Measurements from ENCODE around the gene TNFRSF8. TPM values are rescaled to one million over a fixed set of nuclear protein-coding genes. Genes with fewer than 3 reads are reported as not detected.

TNFRSF8 gene
- total RNA-seq, 4 donors from 2014 or later: 0.18 to 1.2 (median 0.76) TPM; not detected in 1

GRCh38 chr1:12185036-12185917 is 122.2 kb downstream of the TNFRSF8 start:
- intact Hi-C loops (cut with DNase I): no loop called here
- H3K4me3 ChIP-seq: peak overlapping the region in 2 of 4 donors; percentile 18 to 42

GRCh38 chr1:12185918-12186678 is 123.0 kb downstream of the TNFRSF8 start:
- peak overlapping the region in 3 of 4 donors; percentile 78 to 89 (median 89) for H3K27ac ChIP-seq
- H3K27me3 ChIP-seq: peaks cover 0 to 50% (median 0%) of the 10 kb centered on the region in 4 donors
- intact Hi-C loops (cut with DNase I): no loop called here
- peaks cover 15 to 83% (median 49%) of the 10 kb centered on the region in 3 donors for H3K4me1 ChIP-seq
- H3K36me3 ChIP-seq: peaks cover 0 to 8% (median 0%) of the 10 kb centered on the region in 3 donors
- WGBS, 2 donors: 55 to 61% methylated on average over 7 to 10 of the region's 13 CpGs
- TF ChIP-seq POLR2A (IDR thresholded peaks at IDR 0.05) (no peak), CTCF (IDR thresholded peaks at IDR 0.05) (no peak)
- no peaks in the 10 kb centered on the region for H3K9me3 ChIP-seq
- H3K4me3 ChIP-seq: no peak overlapping the region
- no peak for DNase-seq

More at GRCh38 chr1:12185036-12185917, 122.2 kb downstream of the TNFRSF8 start:
- Histone ChIP-seq H3K36me3 (peaks cover 0 to 4% (median 0%) of the 10 kb centered on the region in 3 donors), H3K27ac (peak overlapping the region; percentile 76 to 89 (median 84)), H3K27me3 (peaks cover 0 to 43% (median 0%) of the 10 kb centered on the region in 4 donors), H3K4me1 (peaks cover 15 to 91% (median 56%) of the 10 kb centered on the region in 3 donors), H3K9me3 (no peaks in the 10 kb centered on the region)
- WGBS, 2 donors: 66 to 85% methylated on average over 5 to 8 of the region's 19 CpGs
- TF ChIP-seq POLR2A (IDR thresholded peaks at IDR 0.05): no peak
- no peak for TF ChIP-seq CTCF (IDR thresholded peaks at IDR 0.05)
- no peak for DNase-seq

- Histone ChIP-seq H3K27ac (peak overlapping the region in 1 of 4 donors; percentile 89), H3K9me3 (no peaks in the 10 kb centered on the region), H3K4me3 (no peak overlapping the region), H3K27me3 (peaks cover 0 to 55% (median 0%) of the 10 kb centered on the region in 4 donors), H3K36me3 (peaks cover 0 to 12% (median 1%) of the 10 kb centered on the region in 3 donors), H3K4me1 (peaks cover 15 to 78% (median 45%) of the 10 kb centered on the region in 3 donors)
- WGBS, 2 donors: 80 to 86% methylated on average over 1 to 2 of the region's 4 CpGs
- TF ChIP-seq CTCF (IDR thresholded peaks at IDR 0.05): no peak
- TF ChIP-seq POLR2A (IDR thresholded peaks at IDR 0.05): no peak
- intact Hi-C loops (cut with DNase I): no loop called here
- DNase-seq: no peak
These were observed 123.5 kb downstream of the TNFRSF8 start for GRCh38 chr1:12186679-12186985.

GRCh38 chr1:12188115-12188514 is 125.0 kb downstream of the TNFRSF8 start:
- DNase-seq: no peak
- H3K9me3 ChIP-seq: no peaks in the 10 kb centered on the region
- no peak for TF ChIP-seq CTCF (IDR thresholded peaks at IDR 0.05)
- no peak for TF ChIP-seq POLR2A (IDR thresholded peaks at IDR 0.05)
- 58 to 59% methylated on average over 3 of the region's 3 CpGs for whole genome bisulfite sequencing, 2 donors
- H3K4me3 ChIP-seq: no peak overlapping the region
- peaks cover 0 to 27% (median 6%) of the 10 kb centered on the region in 3 donors for H3K36me3 ChIP-seq
- intact Hi-C loops (cut with DNase I): no loop called here
- peaks cover 0 to 57% (median 0%) of the 10 kb centered on the region in 4 donors for H3K27me3 ChIP-seq
- no peak overlapping the region for H3K27ac ChIP-seq
- peaks cover 15 to 63% (median 42%) of the 10 kb centered on the region in 3 donors for H3K4me1 ChIP-seq

All from esophagus squamous epithelium (tissue), 5 donors.